SK-N-SH (cell line): Measurements from ENCODE around the gene IRAK3. TPM values are rescaled to one million over a fixed set of nuclear protein-coding genes. Genes with fewer than 3 reads are reported as not detected.

Source experiments
- CTCF ChIA-PET: fragments of 300-600, 350-600 bp; formaldehyde crosslinking; extraction: SDS; loops from one replicate; lab custom pipeline; 2021; lab: Yijun Ruan, JAX
- POLR2A ChIA-PET: fragments of 350-600 bp; sonication (Branson Sonifier 250); formaldehyde crosslinking; extraction: SDS; loops from one replicate; lab custom pipeline; 2020; ENCODE audit warnings: antibody characterized with exemption, inconsistent platforms; lab: Yijun Ruan, JAX
- DNase-seq: peaks from one replicate; pipeline ENCODE4 v3.0.0; 2012
- H2AFZ ChIP-seq: fragments of 200-600 bp; sonication (generic); 2 replicates; pipeline ENCODE4 v1.8.1; 2016; ENCODE audit warnings: antibody characterized with exemption, mild to moderate bottlenecking, low read depth
- H3F3A ChIP-seq: fragments of 200-600 bp; sonication (generic); replicated peaks from 2 replicates; pipeline ENCODE3; 2016; ENCODE audit warnings: antibody characterized with exemption, mild to moderate bottlenecking; ENCODE audit not compliant: insufficient read depth
- H3K27ac ChIP-seq, 2 experiments: fragments of 200-500 bp in 1 of 2; fragments of 200-600 bp in 1 of 2; sonication (Bioruptor generic) in 1 of 2; sonication (generic), shearing (Covaris generic) in 1 of 2; 2 replicates each; pipeline versions ENCODE4 v1.5.1 to v1.6.1; 2014 to 2016; ENCODE audit warnings: low read depth in 2 of 2, inconsistent platforms in 1 of 2, low read length in 1 of 2, mild to moderate bottlenecking in 1 of 2, mixed read lengths in 1 of 2
- H3K27me3 ChIP-seq: fragments of 200-600 bp; sonication (generic), shearing (Covaris generic); 2 replicates; pipeline ENCODE4 v1.6.1; 2016; ENCODE audit warnings: mixed run types; ENCODE audit not compliant: insufficient read depth
- H3K36me3 ChIP-seq, 2 experiments: fragments of 200-500 bp in 1 of 2; fragments of 200-600 bp in 1 of 2; sonication (Bioruptor generic) in 1 of 2; sonication (generic) in 1 of 2; replicated peaks in 1 of 2; 2 replicates each; pipeline versions ENCODE3 to v1.5.1; 2014 to 2016; ENCODE audit warnings: low read length in 1 of 2, mild to moderate bottlenecking in 1 of 2; ENCODE audit not compliant: insufficient read depth in 2 of 2, control insufficient read depth in 1 of 2
- H3K4me1 ChIP-seq, 2 experiments: fragments of 200-500 bp in 1 of 2; fragments of 200-600 bp in 1 of 2; sonication (Bioruptor generic) in 1 of 2; sonication (generic), shearing (Covaris generic) in 1 of 2; 2 replicates each; pipeline versions ENCODE4 v1.5.1 to v1.6.1; 2014 to 2016; ENCODE audit warnings: low read depth in 1 of 2, low read length in 1 of 2, mixed run types in 1 of 2; ENCODE audit not compliant: insufficient read depth in 2 of 2, control insufficient read depth in 1 of 2
- H3K4me2 ChIP-seq: fragments of 200-600 bp; sonication (generic), shearing (Covaris generic); 2 replicates; pipeline ENCODE4 v1.6.1; 2017; ENCODE audit warnings: mixed run types
- H3K4me3 ChIP-seq, 2 experiments: fragments of 200-500 bp in 1 of 2; fragments of 200-600 bp in 1 of 2; sonication (Bioruptor generic) in 1 of 2; sonication (generic), shearing (Covaris generic) in 1 of 2; 2 replicates each; pipeline versions ENCODE4 v1.5.1 to v1.8.1; 2014 to 2016; ENCODE audit warnings: low read depth in 2 of 2, inconsistent platforms in 1 of 2, low read length in 1 of 2, mild to moderate bottlenecking in 1 of 2, mixed read lengths in 1 of 2, moderate library complexity in 1 of 2
- H3K79me2 ChIP-seq: fragments of 200-600 bp; sonication (generic); 2 replicates; pipeline ENCODE4 v1.8.1; 2017; ENCODE audit warnings: mild to moderate bottlenecking; ENCODE audit not compliant: insufficient read depth
- H3K9ac ChIP-seq: fragments of 200-600 bp; sonication (generic); 2 replicates; pipeline ENCODE4 v1.6.1; 2017; ENCODE audit warnings: mixed run types
- H3K9me2 ChIP-seq: fragments of 200-600 bp; sonication (generic); 2 replicates; pipeline ENCODE4 v1.6.1; 2017; ENCODE audit warnings: mixed run types
- H3K9me3 ChIP-seq: fragments of 200-600 bp; sonication (generic); 2 replicates; pipeline ENCODE4 v1.6.1; 2017; ENCODE audit warnings: mixed run types, mild to moderate bottlenecking, moderate library complexity
- H4K20me1 ChIP-seq: fragments of 200-600 bp; sonication (generic); 2 replicates; pipeline ENCODE4 v1.6.1; 2017; ENCODE audit warnings: mild to moderate bottlenecking, mixed run types; ENCODE audit not compliant: insufficient read depth
- EP300 ChIP-seq, 2 experiments: IDR thresholded peaks; 2 replicates each; pipeline versions ENCODE4 v1.4.0 to v1.6.1; 2012; ENCODE audit warnings: borderline replicate concordance in 1 of 2, low read depth in 1 of 2, low read length in 1 of 2
- FOXJ3 ChIP-seq: sonication (generic); formaldehyde crosslinking; IDR thresholded peaks from 2 replicates; pipeline ENCODE4 v1.5.1; 2020; ENCODE audit warnings: mild to moderate bottlenecking, missing genetic modification reagents
- GATA2 ChIP-seq: sonication (generic); formaldehyde crosslinking; IDR thresholded peaks from 2 replicates; pipeline ENCODE4 v1.5.0; 2020; ENCODE audit warnings: mild to moderate bottlenecking, missing genetic modification reagents
- JUND ChIP-seq: IDR thresholded peaks from 2 replicates; pipeline ENCODE4 v1.4.0; 2012
- RCOR1 ChIP-seq: fragments of 150-350 bp; IDR thresholded peaks from 2 replicates; pipeline ENCODE4 v1.6.1; 2017; ENCODE audit warnings: antibody characterized with exemption, low read length
- RFX5 ChIP-seq: IDR thresholded peaks from 2 replicates; pipeline ENCODE4 v1.6.1; 2012; ENCODE audit warnings: mild to moderate bottlenecking, improper control_type of control experiment, low read length
- RXRA ChIP-seq: IDR thresholded peaks from 2 replicates; pipeline ENCODE4 v1.4.0; 2012; ENCODE audit warnings: low read depth, mild to moderate bottlenecking, borderline replicate concordance
- SIN3A ChIP-seq: IDR thresholded peaks from 2 replicates; pipeline ENCODE4 v1.6.1; 2012; ENCODE audit warnings: low read depth, mild to moderate bottlenecking, low read length, moderate library complexity, borderline replicate concordance
- SMC3 ChIP-seq: IDR thresholded peaks from 2 replicates; pipeline ENCODE4 v1.6.1; 2012; ENCODE audit warnings: low read depth, low read length, improper control_type of control experiment
- TAF1 ChIP-seq: IDR thresholded peaks from 2 replicates; pipeline ENCODE4 v1.6.1; 2012; ENCODE audit warnings: low read depth, mild to moderate bottlenecking, low read length, moderate library complexity, borderline replicate concordance
- TCF12 ChIP-seq: IDR thresholded peaks from 2 replicates; pipeline ENCODE4 v1.4.0; 2012
- TEAD4 ChIP-seq: IDR thresholded peaks from 2 replicates; pipeline ENCODE4 v1.4.0; 2012; ENCODE audit warnings: mild to moderate bottlenecking, borderline replicate concordance; ENCODE audit not compliant: insufficient read depth
- WGBS: methylation state at CpG from one replicate; pipeline ENCODE4 v1.1.6; 2017; ENCODE audit warnings: low lambda C conversion rate; 5-methylcytosine and 5-hydroxymethylcytosine counted together
- polyA plus RNA-seq, 3 experiments: library from polyadenylated mRNA; depleted of rRNA; stranded (reverse); fragments of >200 nt; gene quantifications; 2 replicates each; pipeline ENCODE4 v1.2.3, GENCODE V29; 2012
- TF ChIP-seq, protein P1 (sequence below): fragments of 150-350 bp; IDR thresholded peaks from 2 replicates; pipeline ENCODE4 v1.6.1; 2017; ENCODE audit warnings: antibody characterized with exemption, low read length, low read depth, borderline replicate concordance
- TF ChIP-seq, protein P2 (sequence below): IDR thresholded peaks from 2 replicates; pipeline ENCODE4 v1.4.0; 2012; ENCODE audit warnings: low read depth
- TF ChIP-seq, protein P3 (sequence below): IDR thresholded peaks from 2 replicates; pipeline ENCODE4 v1.4.0; 2012; ENCODE audit warnings: low read depth, borderline replicate concordance

Gene IRAK3
- polyA plus RNA-seq, 1 of the 3 experiments (the other 2 are of a cell fraction) = not detected

DNA sequence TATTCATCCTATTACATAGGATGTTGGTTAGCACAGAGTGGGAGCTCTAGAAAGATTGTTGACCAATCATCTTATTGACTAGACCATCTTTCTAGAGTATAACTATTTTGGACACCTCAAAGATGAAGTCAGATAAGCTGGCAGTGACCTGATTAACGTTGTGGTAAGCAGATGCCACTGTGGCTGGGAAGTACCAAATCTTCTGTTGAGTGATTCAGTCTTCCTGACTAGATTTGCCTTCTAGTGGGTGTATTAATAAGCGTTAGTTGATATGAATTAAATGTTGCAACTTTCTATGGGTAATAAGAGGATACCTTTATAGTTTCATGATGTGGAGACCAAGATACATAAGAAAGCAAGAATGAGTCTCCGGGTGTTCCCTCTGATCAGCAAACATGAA, 62.0 kb downstream of the IRAK3 start:
- H3K36me3 ChIP-seq = no peaks in the 10 kb centered on the region
- H3F3A ChIP-seq = no peaks in the 10 kb centered on the region
- CTCF ChIA-PET = interaction anchor here (0.6 to 2.0 kb wide), 2 partner anchors 19 to 63 kb away, joined by 4 to 5 read pairs; no protein-coding TSS in a partner anchor

DNA sequence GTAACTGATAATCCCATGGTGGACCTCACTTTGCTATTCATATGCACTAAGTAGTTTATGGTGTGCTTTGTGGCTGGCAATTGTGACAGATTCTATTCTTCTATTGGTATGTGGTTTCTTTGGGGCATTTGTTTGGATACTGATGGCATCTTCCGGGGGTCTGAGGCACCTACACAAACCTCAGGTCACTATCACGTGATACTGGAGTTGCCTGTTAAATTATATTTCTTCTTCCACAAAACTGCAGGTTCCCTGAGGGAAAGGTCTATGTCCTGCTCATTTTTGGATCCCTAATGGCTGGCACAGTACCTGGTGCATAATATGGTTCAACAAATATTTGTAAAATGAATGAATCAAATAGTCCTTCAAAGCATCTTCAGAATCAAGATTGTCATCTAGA, 63.8 kb downstream of the IRAK3 start:
- DNase-seq = no peak
- peaks cover 13% of the 10 kb centered on the region; the same call in 1 of the 2 replicates for H3K27me3 ChIP-seq
- no peak overlapping the region for H3K4me3 ChIP-seq
- no peaks in the 10 kb centered on the region for H3K79me2 ChIP-seq
- no peaks in the 10 kb centered on the region for H4K20me1 ChIP-seq
- H3K36me3 ChIP-seq = no peaks in the 10 kb centered on the region
- H3K9me3 ChIP-seq = no peaks in the 10 kb centered on the region
- H2AFZ ChIP-seq = no peak overlapping the region
- H3K9ac ChIP-seq = no peak overlapping the region
- no peak overlapping the region for H3K27ac ChIP-seq
- ChIA-PET CTCF (interaction anchor here (1.5 kb wide), 1 partner anchor 17 kb away, joined by 8 read pairs; no protein-coding TSS in a partner anchor), POLR2A (no interaction called here)
- no peak overlapping the region for H3K4me2 ChIP-seq
- no peak for TF ChIP-seq EP300 (IDR thresholded peaks at IDR 0.05; ENCODE audit: borderline replicate concordance in 1 of 2, low read depth in 1 of 2, low read length in 1 of 2)
- no peak for TF ChIP-seq FOXJ3 (CRISPR knock-in tag)
- TF ChIP-seq, protein P1, sequence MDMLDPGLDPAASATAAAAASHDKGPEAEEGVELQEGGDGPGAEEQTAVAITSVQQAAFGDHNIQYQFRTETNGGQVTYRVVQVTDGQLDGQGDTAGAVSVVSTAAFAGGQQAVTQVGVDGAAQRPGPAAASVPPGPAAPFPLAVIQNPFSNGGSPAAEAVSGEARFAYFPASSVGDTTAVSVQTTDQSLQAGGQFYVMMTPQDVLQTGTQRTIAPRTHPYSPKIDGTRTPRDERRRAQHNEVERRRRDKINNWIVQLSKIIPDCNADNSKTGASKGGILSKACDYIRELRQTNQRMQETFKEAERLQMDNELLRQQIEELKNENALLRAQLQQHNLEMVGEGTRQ = no peak
- no peak for TF ChIP-seq RFX5
- no peak for TF ChIP-seq TCF12
- TF ChIP-seq GATA2 (CRISPR knock-in tag) = no peak
- TF ChIP-seq, protein P2, sequence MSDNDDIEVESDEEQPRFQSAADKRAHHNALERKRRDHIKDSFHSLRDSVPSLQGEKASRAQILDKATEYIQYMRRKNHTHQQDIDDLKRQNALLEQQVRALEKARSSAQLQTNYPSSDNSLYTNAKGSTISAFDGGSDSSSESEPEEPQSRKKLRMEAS = no peak
- no peak for TF ChIP-seq TEAD4
- no peak for TF ChIP-seq JUND
- TF ChIP-seq TAF1 = no peak
- TF ChIP-seq RCOR1 = no peak
- TF ChIP-seq, protein P3, sequence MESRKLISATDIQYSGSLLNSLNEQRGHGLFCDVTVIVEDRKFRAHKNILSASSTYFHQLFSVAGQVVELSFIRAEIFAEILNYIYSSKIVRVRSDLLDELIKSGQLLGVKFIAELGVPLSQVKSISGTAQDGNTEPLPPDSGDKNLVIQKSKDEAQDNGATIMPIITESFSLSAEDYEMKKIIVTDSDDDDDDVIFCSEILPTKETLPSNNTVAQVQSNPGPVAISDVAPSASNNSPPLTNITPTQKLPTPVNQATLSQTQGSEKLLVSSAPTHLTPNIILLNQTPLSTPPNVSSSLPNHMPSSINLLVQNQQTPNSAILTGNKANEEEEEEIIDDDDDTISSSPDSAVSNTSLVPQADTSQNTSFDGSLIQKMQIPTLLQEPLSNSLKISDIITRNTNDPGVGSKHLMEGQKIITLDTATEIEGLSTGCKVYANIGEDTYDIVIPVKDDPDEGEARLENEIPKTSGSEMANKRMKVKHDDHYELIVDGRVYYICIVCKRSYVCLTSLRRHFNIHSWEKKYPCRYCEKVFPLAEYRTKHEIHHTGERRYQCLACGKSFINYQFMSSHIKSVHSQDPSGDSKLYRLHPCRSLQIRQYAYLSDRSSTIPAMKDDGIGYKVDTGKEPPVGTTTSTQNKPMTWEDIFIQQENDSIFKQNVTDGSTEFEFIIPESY = no peak
- TF ChIP-seq SMC3 = no peak
- no peaks in the 10 kb centered on the region for H3F3A ChIP-seq
- WGBS = 15% methylated on average over 2 of the region's 2 CpGs
- H3K9me2 ChIP-seq = no peaks in the 10 kb centered on the region
- H3K4me1 ChIP-seq = no peaks in the 10 kb centered on the region; a peak in 1 of 4 replicates

More for the DNA sequence above, 62.0 kb downstream of the IRAK3 start:
- Histone ChIP-seq H3K9ac (no peak overlapping the region), H3K4me2 (no peak overlapping the region), H3K79me2 (no peaks in the 10 kb centered on the region), H3K4me3 (no peak overlapping the region), H3K27me3 (peaks cover 13% of the 10 kb centered on the region; the same call in 1 of the 2 replicates), H3K9me3 (no peaks in the 10 kb centered on the region), H3K4me1 (no peaks in the 10 kb centered on the region; a peak in 1 of 4 replicates), H3K9me2 (no peaks in the 10 kb centered on the region), H2AFZ (no peak overlapping the region), H4K20me1 (no peaks in the 10 kb centered on the region), H3K27ac (no peak overlapping the region)
- TF ChIP-seq RXRA = no peak
- no peak for TF ChIP-seq SIN3A
- no peak for TF ChIP-seq GATA2 (CRISPR knock-in tag)
- no peak for TF ChIP-seq TAF1
- POLR2A ChIA-PET = no interaction called here
- WGBS = 48% methylated on average over 3 of the region's 3 CpGs
- no peak for DNase-seq
